ENCODE measurements around the gene TRAPPC2L.
A peak's percentile ranks its signal among the peaks of the same experiment; 100 is the strongest.

The TRAPPC2L gene

DNA sequence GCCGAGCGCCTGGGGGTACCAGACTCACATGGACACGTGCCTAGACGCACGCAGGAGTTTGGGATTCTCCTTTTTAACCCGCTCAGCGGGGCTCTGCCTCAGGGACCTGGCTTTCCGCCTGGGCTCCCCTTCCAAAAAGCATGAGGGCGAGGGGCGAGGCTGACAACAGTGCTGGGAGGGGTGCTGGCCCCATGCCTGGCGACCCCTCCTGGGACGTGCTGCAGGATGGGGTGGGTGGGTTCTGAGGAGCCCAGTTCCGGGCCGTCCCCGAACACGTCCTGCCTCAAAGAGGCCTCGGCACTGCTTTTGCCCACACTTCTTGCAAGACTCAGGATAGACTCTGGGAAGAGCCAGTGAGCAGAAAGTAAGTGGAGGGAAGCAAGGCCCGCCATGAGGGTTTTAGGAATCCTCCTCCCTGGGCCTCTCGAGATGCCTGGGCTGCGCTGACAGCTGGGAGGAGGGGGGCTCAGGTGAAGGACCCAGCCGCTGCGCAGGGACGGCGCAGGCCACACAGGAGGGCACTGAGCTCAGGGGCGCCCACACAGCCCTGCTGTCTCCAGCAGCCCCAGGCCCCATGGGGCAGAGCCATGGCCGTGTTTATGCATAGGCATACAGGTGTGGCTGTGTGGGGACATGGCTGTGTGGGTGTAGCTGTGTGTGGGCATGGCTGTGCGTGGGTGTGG is 24.9 kb downstream of the TRAPPC2L start:
- no peak overlapping the region for H3K4me3 ChIP-seq (ENCODE audit: low read depth, low read length)
- TF ChIP-seq, protein P1, sequence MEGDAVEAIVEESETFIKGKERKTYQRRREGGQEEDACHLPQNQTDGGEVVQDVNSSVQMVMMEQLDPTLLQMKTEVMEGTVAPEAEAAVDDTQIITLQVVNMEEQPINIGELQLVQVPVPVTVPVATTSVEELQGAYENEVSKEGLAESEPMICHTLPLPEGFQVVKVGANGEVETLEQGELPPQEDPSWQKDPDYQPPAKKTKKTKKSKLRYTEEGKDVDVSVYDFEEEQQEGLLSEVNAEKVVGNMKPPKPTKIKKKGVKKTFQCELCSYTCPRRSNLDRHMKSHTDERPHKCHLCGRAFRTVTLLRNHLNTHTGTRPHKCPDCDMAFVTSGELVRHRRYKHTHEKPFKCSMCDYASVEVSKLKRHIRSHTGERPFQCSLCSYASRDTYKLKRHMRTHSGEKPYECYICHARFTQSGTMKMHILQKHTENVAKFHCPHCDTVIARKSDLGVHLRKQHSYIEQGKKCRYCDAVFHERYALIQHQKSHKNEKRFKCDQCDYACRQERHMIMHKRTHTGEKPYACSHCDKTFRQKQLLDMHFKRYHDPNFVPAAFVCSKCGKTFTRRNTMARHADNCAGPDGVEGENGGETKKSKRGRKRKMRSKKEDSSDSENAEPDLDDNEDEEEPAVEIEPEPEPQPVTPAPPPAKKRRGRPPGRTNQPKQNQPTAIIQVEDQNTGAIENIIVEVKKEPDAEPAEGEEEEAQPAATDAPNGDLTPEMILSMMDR (IDR thresholded peaks at IDR 0.05; ENCODE audit: insufficient read depth, low read depth, low read length, missing control alignments), result no peak
- no peak for DNase-seq (ENCODE audit: low read depth)

DNA sequence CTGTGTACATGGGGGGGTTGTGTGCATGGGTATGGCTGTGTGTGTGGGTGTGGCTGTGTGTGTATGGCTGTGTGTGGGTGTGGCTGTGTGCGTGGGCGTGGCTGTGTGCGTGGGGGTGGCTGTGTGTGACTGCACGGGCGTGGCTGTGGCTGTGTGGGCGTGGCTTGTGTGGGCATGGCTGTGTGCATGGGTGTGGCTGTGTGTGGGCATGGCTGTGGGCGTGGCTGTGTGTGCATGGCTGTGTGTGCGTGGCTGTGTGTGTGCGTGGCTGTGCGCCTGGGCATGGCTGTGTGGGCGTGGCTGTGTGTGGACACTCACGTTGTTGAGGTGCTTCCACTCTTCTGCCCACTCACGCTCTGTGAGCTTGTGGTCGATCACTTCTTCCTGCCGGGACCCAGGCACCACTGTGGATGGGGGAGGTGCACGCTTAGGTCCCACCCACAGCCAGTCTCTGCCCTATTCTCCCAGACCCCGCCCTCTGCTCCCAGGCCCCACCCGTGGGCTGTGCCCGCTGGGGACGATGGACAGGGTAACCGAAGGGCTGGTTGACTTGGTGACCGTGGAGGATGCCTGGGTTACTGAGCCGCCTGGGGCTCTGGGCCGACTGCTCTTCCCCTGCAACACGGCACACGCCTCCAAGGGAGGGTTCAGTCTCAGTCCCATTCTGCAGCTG is 25.6 kb downstream of the TRAPPC2L start:
- TF ChIP-seq, protein P1 (IDR thresholded peaks at IDR 0.05; ENCODE audit: insufficient read depth, low read depth, low read length, missing control alignments), result no peak
- H3K4me3 ChIP-seq (ENCODE audit: low read depth, low read length), result no peak overlapping the region
- DNase-seq (ENCODE audit: low read depth), result peak; percentile 49

DNA sequence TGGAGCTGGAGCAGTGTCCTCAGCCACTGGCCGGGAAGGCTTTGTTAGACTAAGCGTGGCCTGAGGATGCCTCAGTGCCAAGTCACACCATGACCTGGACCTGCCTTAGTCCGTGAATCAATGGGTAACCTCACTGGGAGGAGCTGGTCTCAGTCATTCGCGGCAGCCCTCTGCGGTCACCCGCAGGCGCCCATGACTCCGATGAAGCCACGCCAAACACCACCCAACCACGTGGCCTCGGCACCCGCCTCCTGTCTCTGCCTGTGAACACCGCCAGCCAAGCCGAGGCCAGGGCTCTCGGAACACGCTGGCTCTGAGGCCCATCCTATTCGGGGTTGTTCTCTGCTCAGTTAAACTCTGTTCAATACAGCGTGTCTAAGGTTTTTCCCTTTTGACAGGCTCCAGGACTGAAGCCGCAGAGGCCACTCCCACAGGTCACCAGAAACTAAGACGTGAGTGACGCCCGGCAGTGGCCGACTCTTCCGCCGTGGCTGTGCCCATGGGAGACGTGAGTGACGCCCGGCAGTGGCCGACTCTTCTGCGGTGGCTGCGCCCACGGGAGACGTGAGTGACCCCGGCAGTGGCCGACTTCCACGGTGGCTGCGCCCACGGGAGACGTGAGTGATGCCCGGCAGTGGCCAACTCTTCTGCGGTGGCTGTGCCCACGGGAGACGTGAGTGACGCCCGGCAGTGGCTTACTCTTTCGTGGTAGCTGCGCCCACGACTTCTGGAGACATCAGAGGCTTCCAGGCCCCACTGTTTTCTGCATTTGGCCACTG is 26.4 kb downstream of the TRAPPC2L start:
- TF ChIP-seq, protein P1 (IDR thresholded peaks at IDR 0.05; ENCODE audit: insufficient read depth, low read depth, low read length, missing control alignments), result no peak
- DNase-seq (ENCODE audit: low read depth), result no peak
- no peak overlapping the region for H3K4me3 ChIP-seq (ENCODE audit: low read depth, low read length)

DNA sequence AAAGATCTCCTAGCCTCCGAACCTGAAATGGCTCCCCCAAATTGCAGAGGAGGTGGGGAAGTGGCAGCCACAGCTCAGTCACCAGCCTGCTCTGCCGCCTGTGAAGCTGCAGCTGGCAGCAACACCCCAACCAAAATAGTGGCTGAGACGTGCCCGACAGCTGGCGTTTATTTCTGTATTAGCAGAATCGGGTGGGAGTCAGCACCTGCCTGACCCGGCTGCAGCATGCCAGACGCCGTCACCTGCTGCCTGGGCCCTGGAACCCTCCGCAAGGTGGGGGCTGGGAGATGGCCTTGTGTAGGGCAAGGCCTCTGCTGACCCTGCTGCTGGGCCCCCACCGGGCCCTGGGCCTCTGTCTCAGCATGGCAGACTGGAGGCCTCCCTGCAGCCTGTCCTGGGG is 27.0 kb downstream of the TRAPPC2L start:
- DNase-seq (ENCODE audit: low read depth), result no peak
- TF ChIP-seq, protein P1 (IDR thresholded peaks at IDR 0.05; ENCODE audit: insufficient read depth, low read depth, low read length, missing control alignments), result no peak
- H3K4me3 ChIP-seq (ENCODE audit: low read depth, low read length), result no peak overlapping the region

DNA sequence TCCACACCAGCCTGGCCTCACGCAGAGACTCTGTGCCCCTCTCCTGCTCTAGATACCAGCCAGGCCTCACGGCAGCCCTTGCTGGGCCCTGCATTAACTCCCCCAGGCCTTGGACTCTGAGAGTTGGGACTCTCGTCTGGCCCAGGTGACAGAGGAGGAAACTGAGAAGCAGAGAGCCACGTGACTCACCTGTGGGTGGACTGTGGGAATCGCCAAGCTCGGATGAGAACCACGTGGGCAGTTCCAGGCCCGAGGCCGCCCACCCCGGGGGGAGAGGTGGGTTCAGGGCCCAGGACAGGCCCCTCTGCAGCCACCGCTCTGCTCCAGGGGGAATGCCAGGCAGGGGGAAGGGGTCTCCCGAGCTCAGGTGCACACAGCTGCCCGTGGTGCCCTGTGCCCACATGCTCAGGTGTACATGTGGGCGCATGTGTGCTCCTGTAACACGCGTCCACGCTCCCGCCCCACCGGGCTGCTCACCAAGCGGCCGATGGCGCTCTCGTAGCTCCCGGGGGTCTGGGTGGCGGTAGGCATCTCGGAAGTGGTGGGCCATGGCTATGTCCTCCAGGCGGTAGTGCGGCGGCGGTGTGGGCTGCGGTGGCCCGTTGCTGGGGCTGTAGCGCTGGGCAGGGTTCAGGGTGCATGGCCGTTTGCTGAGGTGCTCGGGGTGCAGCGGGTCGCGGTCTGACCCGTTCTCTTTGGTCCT is 27.8 kb downstream of the TRAPPC2L start:
- H3K4me3 ChIP-seq (ENCODE audit: low read depth, low read length), result no peak overlapping the region
- DNase-seq (ENCODE audit: low read depth), result no peak
- TF ChIP-seq, protein P1 (IDR thresholded peaks at IDR 0.05; ENCODE audit: insufficient read depth, low read depth, low read length, missing control alignments), result no peak

DNA sequence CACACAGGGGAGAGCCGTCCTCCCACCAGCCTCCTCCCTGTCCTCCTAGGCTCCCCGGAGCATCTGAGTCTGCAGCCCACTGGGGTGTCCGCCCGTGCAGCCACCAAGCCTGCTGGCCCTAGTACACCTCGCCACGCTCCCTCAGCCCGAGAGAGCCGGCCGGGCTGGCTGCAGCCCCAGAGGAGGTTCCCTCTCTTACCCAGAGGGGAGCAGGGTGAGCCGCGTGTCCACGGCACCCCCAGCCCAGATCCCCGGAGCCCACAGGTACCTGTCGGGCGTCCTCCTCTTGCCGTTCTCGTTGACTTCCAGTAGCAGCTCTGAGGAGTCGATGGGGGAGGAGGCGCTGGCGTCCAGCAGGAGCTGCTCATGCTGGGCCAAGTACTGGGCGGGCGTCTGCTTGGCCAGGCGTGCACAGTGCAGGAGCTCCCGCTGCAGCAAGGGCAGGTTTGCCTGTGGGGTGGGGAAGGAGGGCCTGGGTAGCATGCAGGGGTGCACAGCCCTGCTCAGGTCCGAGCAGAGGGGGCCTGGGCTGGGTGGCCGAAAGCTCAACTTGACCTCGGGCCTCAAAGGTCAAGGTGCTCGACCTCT is 28.9 kb downstream of the TRAPPC2L start:
- DNase-seq (ENCODE audit: low read depth), result no peak
- H3K4me3 ChIP-seq (ENCODE audit: low read depth, low read length), result no peak overlapping the region
- TF ChIP-seq, protein P1 (IDR thresholded peaks at IDR 0.05; ENCODE audit: insufficient read depth, low read depth, low read length, missing control alignments), result no peak

Data from GM12865 (cell line).